Naive thymus-derived CD8-positive, alpha-beta T cell (primary cell): ENCODE measurements around the gene SRCIN1. TPM values are rescaled to one million over a fixed set of nuclear protein-coding genes. Genes with fewer than 3 reads are reported as not detected.
"Not testable (repeated sequence)": the region's sequence is repeated elsewhere in the genome, so short reads cannot be mapped to it uniquely, and the experiment has no call there.

Experiments used
- ATAC-seq, 2 donors: fragments of 150-1000 bp; cut with Tn5 transposase in 1 of 2; sonication (Bioruptor Pico), chemical (Tn5 transposase) in 1 of 2; 1 replicate in 1 of 2; 2 replicates in 1 of 2; pipeline ENCODE4 v1.10.0; 2021; ENCODE audit warnings: mild to moderate bottlenecking in 2 of 2, moderate library complexity in 2 of 2
- POLR2A ChIA-PET: fragments of 350-600 bp; sonication (Branson Sonifier 250); formaldehyde crosslinking; loops from one replicate; lab custom pipeline; 2021; ENCODE audit warnings: antibody characterized with exemption; lab: Charles Lee
- DNase-seq, 10 donors: peaks; one replicate each; pipeline versions ENCODE4 v3.0.0 to v3.0.0-alpha.2; 2020 to 2022
- H3K27ac Mint-ChIP-seq, 10 donors: one replicate each; pipeline ENCODE4 v1.8.0; 2020 to 2022; ENCODE audit warnings: mild to moderate bottlenecking in 10 of 10, mixed read lengths in 10 of 10, moderate library complexity in 4 of 10, inconsistent platforms in 1 of 10
- H3K27me3 Mint-ChIP-seq, 5 donors: one replicate each; pipeline ENCODE4 v1.8.0; 2021 to 2022; ENCODE audit warnings: mixed read lengths in 5 of 5
- H3K36me3 Mint-ChIP-seq, 3 donors: one replicate each; pipeline ENCODE4 v1.8.0; 2020 to 2022; ENCODE audit warnings: mixed read lengths in 3 of 3, mild to moderate bottlenecking in 2 of 3, inconsistent platforms in 1 of 3
- H3K4me1 Mint-ChIP-seq, 4 donors: one replicate each; pipeline ENCODE4 v1.8.0; 2021 to 2022; ENCODE audit warnings: mixed read lengths in 4 of 4
- H3K4me3 Mint-ChIP-seq, 10 donors: one replicate each; pipeline ENCODE4 v1.8.0; 2020 to 2022; ENCODE audit warnings: mild to moderate bottlenecking in 10 of 10, mixed read lengths in 10 of 10, moderate library complexity in 6 of 10, inconsistent platforms in 1 of 10
- H3K9me3 Mint-ChIP-seq, 9 donors: one replicate each; pipeline ENCODE4 v1.8.0; 2020 to 2022; ENCODE audit warnings: mixed read lengths in 9 of 9, mild to moderate bottlenecking in 3 of 9, inconsistent platforms in 1 of 9, moderate library complexity in 1 of 9
- polyA plus RNA-seq, 3 donors: library from polyadenylated mRNA; unstranded; fragments of 300-500 nt; fragmentation: Illumina TruSeq; gene quantifications; one replicate each; pipeline ENCODE4 v1.2.3, GENCODE V29; 2021
- total RNA-seq, 8 experiments: library from RNA in 2 of 8; stranded (reverse) in 2 of 8; gene quantifications; one replicate each; pipeline ENCODE4 v1.2.3 and lab custom pipeline; 2021 to 2026

The SRCIN1 gene
- total and polyA plus RNA-seq, 5 experiments from 2014 or later: 0.16 to 0.60 TPM; not detected in 3

DNA sequence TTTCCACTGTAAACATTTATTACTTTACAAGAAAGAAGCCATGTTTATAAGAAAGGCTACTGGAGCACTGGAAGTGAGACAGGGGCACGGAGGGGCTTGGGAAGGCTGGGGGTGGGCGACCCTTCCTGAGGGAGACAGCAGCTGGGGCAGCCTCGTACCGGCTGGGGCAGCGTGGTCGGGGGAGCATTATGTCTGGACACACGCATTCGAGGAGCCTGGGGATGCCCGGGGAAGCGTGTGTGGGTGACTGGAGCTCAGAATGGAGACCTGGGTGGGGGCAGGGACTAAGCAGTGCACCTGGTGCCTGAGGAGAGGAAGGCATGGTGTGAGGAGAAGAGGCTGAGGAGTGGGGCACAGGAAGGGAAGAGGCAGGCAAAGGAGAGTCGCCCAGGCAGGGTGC lies 64.5 kb downstream of the SRCIN1 start:
- Mint-ChIP-seq H3K27ac (no peak overlapping the region), H3K36me3 (no peaks in the 10 kb centered on the region), H3K9me3 (no peaks in the 10 kb centered on the region), H3K4me3 (no peak overlapping the region), H3K27me3 (peaks cover 0 to 19% (median 9%) of the 10 kb centered on the region in 5 donors), H3K4me1 (no peaks in the 10 kb centered on the region)
- DNase-seq: no peak
- POLR2A ChIA-PET: no interaction called here
- no peak for ATAC-seq

DNA sequence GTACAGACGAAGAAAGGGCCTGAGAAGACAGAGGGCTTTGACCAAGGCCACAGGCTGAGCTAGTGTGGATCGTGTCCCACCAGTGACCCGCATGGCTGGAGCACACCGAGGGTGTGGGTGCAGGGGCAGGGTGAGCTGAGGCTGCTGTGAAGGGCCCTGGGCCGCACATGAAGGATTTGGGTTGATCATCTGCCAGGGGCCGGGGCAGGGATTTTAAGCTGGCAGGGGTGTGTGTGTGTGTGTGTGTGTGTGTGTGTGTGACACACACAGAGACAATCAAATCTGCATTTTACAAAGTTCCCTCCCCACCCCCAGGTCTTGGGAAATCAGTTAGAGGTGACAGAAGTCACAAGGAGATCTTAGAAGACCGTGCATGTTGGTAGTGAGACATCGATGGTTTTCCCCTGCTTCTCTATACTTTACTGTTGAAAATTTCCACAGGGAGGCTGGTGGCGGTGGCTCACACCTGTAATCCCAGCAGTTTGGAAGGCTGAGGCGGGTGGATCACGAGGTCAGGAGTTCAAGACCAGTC lies 65.2 kb downstream of the SRCIN1 start:
- Mint-ChIP-seq H3K4me1 (no peaks in the 10 kb centered on the region), H3K27ac (peak overlapping the region in 1 of 10 donors; percentile 10), H3K27me3 (peaks cover 0 to 23% (median 15%) of the 10 kb centered on the region in 5 donors), H3K9me3 (no peaks in the 10 kb centered on the region), H3K36me3 (no peaks in the 10 kb centered on the region), H3K4me3 (no peak overlapping the region)
- no peak for DNase-seq
- POLR2A ChIA-PET: no interaction called here
- no peak for ATAC-seq

DNA sequence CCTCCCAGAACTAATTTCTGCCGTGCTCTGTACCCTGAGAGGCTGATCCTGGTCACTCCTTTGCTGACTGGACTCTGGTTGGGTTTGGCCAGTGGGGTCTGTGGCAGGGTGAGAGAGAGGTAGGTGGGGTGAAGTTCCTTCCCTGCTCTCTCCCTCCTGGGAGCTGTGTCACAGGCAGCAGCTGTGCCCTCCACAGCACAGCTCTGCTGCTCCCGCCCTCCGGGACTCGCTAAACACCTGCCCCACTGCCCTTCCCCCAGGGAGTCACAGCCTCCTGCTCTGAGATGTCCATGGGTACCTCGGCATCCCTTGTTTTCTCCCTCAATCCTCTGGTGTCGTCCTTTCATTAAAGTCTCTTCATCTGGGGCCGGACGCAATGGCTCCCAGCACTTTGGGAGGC lies 66.4 kb downstream of the SRCIN1 start:
- Mint-ChIP-seq H3K4me1 (no peaks in the 10 kb centered on the region), H3K36me3 (no peaks in the 10 kb centered on the region), H3K4me3 (no peak overlapping the region), H3K27ac (no peak overlapping the region), H3K27me3 (peaks cover 1 to 26% (median 17%) of the 10 kb centered on the region in 5 donors), H3K9me3 (no peaks in the 10 kb centered on the region)
- no peak for ATAC-seq
- POLR2A ChIA-PET: no interaction called here
- DNase-seq: no peak

DNA sequence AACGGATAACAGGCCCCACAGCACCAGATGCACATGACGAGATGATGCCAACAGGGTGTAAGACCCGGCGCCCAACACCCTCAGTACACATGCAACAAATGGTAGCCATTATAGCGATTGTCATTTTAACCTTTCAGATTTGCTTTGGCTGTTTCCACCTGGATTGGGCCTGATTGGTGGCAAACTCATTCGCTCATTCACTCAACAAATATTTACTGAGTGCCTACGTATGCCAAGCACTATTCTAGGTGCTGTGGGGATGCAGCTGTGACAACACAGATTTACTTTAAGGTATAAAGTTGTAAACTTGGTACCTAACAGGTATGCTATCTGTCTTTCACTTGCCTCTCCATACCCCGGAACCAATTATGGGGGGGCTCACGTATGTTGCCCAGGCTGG lies 66.8 kb downstream of the SRCIN1 start:
- H3K4me3 Mint-ChIP-seq: no peak overlapping the region
- no peaks in the 10 kb centered on the region for H3K9me3 Mint-ChIP-seq
- DNase-seq (no peak), ATAC-seq (no peak)
- no peaks in the 10 kb centered on the region for H3K4me1 Mint-ChIP-seq
- peaks cover 1 to 31% (median 17%) of the 10 kb centered on the region in 5 donors for H3K27me3 Mint-ChIP-seq
- no peak overlapping the region for H3K27ac Mint-ChIP-seq
- POLR2A ChIA-PET: no interaction called here
- H3K36me3 Mint-ChIP-seq: no peaks in the 10 kb centered on the region

DNA sequence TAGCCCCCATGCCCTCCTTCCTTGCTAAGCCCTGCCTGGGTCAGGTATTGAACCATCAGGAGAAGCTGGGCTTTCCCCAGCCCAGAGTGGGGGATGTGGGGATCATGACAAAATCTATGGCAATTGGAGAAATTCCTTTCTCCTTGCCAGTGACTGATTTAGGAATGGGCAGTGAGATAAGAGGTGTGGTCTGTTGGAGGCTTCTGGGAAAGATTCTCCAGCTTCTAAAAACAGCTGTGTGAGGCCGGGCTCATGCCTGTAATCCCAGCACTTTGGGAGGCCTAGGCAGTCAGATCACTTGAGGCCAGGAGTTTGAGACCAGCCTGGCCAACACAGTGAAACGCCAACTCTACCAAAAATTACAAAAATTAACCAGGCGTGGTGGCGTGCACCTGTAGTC lies 69.1 kb downstream of the SRCIN1 start:
- Mint-ChIP-seq H3K27ac (no peak overlapping the region), H3K27me3 (peaks cover 1 to 36% (median 11%) of the 10 kb centered on the region in 5 donors), H3K9me3 (no peaks in the 10 kb centered on the region), H3K36me3 (no peaks in the 10 kb centered on the region), H3K4me3 (no peak overlapping the region), H3K4me1 (no peaks in the 10 kb centered on the region)
- no peak for ATAC-seq
- no peak for DNase-seq
- POLR2A ChIA-PET: no interaction called here

DNA sequence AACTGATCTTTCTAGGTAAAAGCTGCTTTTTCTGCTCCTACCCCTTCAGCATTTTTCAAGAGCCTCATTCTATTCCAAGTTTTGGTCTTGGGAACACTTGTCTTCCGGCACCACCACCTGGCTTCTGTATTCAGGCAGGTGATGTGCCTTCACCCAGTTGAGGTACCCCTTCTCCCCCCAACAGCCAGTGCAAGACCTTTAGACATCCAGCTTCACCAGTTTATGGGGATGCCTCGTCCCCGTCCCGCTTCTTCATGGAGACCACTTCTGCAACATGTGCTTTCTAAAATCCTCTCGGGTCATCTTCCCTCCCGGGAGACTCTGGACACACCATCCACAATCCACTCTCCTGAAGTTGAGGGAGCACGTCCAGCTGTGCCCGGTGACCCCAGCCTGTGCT lies 69.9 kb downstream of the SRCIN1 start:
- no peak overlapping the region for H3K27ac Mint-ChIP-seq
- H3K36me3 Mint-ChIP-seq: no peaks in the 10 kb centered on the region
- POLR2A ChIA-PET: no interaction called here
- H3K27me3 Mint-ChIP-seq: peaks cover 1 to 39% (median 12%) of the 10 kb centered on the region in 5 donors
- no peak overlapping the region for H3K4me3 Mint-ChIP-seq
- ATAC-seq: no peak
- no peaks in the 10 kb centered on the region for H3K9me3 Mint-ChIP-seq
- DNase-seq: no peak
- H3K4me1 Mint-ChIP-seq: no peaks in the 10 kb centered on the region

DNA sequence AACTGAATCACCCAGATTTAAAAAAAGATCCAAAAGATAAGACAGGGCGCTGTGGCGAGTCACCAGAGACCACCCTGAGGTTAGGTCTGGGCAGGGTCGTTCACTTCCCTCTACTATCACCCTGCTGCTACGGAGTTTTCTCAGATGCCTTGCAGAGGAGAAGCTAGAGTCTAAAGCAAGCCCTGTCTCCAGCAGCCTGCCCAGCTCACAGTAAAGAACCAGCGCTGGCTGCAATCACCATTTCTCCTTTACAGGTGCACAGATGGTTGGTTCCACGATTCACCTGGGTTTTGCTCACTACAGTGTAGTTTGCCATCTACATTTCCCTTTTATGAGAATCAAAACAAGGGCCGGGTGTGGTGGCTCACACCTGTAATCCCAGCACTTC lies 71.3 kb downstream of the SRCIN1 start:
- H3K9me3 Mint-ChIP-seq: no peaks in the 10 kb centered on the region

DNA sequence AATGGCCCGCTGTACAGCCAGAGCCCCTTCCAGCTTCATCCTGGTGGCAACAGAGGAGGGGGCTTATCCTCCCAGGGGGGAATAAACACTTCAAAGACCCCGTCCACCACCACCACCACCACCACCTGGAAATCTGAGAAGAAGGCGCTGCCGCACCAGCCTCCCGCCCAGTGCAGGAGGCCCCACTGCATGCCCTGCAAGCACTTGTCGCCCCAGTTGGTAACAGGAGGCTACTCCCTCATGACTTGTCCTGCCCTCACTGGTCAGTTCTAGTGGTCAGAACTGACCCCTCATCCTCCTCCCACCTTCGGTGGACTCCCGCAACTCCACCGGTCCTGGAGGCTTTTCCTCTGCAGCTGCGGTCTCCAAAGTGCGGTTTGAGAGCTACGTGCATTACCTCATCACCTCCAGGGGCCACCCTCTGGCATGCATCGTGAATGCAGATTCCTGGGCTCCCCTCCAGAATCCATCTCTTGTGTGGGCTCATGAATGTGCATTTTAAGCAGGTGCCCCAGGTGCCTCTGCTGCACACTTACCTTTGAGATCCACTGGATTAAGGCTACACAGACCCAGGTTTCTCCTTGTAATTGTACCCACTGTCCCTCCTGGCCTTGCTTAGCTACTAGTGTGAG lies 71.8 kb downstream of the SRCIN1 start:
- POLR2A ChIA-PET: no interaction called here
- no peak overlapping the region for H3K4me3 Mint-ChIP-seq
- H3K36me3 Mint-ChIP-seq: no peaks in the 10 kb centered on the region
- no peaks in the 10 kb centered on the region for H3K4me1 Mint-ChIP-seq
- H3K27me3 Mint-ChIP-seq: peaks cover 4 to 54% (median 25%) of the 10 kb centered on the region in 5 donors
- H3K9me3 Mint-ChIP-seq: no peaks in the 10 kb centered on the region
- ATAC-seq (no peak), DNase-seq (no peak)
- no peak overlapping the region for H3K27ac Mint-ChIP-seq

More for the DNA sequence above, 71.3 kb downstream of the SRCIN1 start:
- H3K4me1 Mint-ChIP-seq: no peaks in the 10 kb centered on the region
- ATAC-seq (no peak), DNase-seq (no peak)
- H3K27me3 Mint-ChIP-seq: peaks cover 4 to 53% (median 25%) of the 10 kb centered on the region in 5 donors
- H3K4me3 Mint-ChIP-seq: no peak overlapping the region
- no peak overlapping the region for H3K27ac Mint-ChIP-seq
- H3K36me3 Mint-ChIP-seq: no peaks in the 10 kb centered on the region
- POLR2A ChIA-PET: no interaction called here

DNA sequence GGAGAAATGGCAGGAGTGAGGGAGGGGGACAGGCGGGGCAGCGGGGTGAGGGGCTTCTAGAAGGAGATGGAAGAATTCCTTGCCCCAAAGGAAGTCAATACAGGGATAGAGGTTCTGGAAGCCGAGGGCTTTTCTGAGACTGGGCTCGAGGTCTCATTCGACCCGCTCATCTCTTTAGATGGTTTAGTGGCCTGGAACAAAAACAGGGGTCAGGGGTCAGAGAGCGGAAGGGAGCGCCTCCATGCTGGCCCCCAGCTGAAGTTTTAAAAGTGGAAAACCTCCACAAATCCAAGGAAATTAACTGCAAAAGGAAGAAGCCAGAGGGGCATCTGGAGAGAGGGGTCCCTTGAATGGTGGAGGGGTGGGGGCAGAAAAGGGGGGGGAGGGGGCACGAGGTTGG lies 72.5 kb downstream of the SRCIN1 start:
- peaks cover 4 to 59% (median 29%) of the 10 kb centered on the region in 5 donors for H3K27me3 Mint-ChIP-seq
- no peak overlapping the region for H3K27ac Mint-ChIP-seq
- H3K4me3 Mint-ChIP-seq: no peak overlapping the region
- POLR2A ChIA-PET: no interaction called here
- DNase-seq (no peak), ATAC-seq (no peak)
- H3K4me1 Mint-ChIP-seq: no peaks in the 10 kb centered on the region
- no peaks in the 10 kb centered on the region for H3K36me3 Mint-ChIP-seq
- H3K9me3 Mint-ChIP-seq: no peaks in the 10 kb centered on the region

DNA sequence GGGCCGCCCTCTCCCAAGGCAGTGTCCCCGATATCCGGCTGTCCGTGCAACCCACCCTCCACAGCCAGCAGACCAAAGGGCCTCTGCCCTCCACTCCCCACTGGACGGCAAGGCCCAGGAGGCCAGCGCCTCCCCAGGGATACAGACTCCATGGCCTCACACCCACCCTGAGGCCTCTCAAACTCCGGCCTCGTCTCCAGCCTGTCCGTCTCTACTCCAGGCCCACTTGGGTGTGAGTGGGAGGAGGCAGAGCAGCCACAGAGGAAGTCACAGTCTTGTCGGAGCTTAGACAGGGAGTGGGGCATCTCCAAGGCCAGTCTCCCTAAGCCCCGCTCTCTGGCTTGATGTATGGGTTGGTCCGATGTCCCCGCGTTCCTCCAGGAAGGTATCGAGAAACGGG lies 73.3 kb downstream of the SRCIN1 start:
- DNase-seq: no peak
- POLR2A ChIA-PET: no interaction called here
- Mint-ChIP-seq H3K27ac (no peak overlapping the region), H3K9me3 (no peaks in the 10 kb centered on the region), H3K4me1 (no peaks in the 10 kb centered on the region), H3K36me3 (no peaks in the 10 kb centered on the region), H3K27me3 (peaks cover 5 to 66% (median 35%) of the 10 kb centered on the region in 5 donors), H3K4me3 (no peak overlapping the region)
- ATAC-seq: no peak

DNA sequence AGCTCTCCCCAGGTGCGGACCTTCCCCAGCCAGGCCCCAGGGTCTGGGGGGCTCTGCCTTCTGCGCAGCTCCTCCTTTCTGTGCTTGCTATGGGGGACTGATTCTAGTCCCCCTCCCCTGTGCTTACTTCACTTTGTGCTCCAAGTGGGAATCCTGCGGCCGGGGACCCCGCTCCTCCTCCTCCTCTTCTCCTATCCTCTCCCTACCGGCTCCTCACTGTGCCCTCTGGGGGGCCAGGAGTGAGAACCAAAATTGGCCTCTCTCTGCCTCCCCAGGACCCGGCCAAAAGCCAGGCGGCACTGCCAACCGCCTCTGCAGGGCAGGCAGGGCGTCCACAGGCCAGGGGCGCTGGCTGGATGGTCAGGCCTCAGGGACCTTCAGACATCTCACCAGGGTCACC lies 74.0 kb downstream of the SRCIN1 start:
- peaks cover 5 to 65% (median 35%) of the 10 kb centered on the region in 5 donors for H3K27me3 Mint-ChIP-seq
- POLR2A ChIA-PET, H3K27ac Mint-ChIP-seq: not testable (repeated sequence)

DNA sequence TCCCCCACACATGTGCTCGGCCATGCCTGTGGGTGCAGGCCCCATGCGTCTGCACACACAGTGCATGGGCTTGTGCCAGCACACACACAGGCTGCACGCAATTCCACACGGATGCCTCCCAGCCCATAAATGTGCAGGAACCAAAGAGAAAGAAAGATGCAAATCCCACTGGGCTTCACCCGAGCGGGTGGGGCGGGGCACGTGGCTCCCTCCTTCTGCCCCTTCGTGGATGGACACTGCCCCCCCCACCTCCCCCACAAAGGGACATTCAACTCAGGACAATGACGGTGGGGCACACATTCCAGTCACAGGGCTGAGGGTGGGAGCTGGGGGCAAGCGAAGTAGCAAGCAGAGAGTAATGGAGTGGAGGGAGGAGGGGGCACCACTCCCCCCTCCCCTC lies 74.9 kb downstream of the SRCIN1 start:
- ATAC-seq, H3K27ac Mint-ChIP-seq, H3K4me1 Mint-ChIP-seq, H3K9me3 Mint-ChIP-seq, H3K4me3 Mint-ChIP-seq, POLR2A ChIA-PET, H3K36me3 Mint-ChIP-seq, DNase-seq: not testable (repeated sequence)
- peaks cover 5 to 56% (median 32%) of the 10 kb centered on the region in 5 donors for H3K27me3 Mint-ChIP-seq

More for the DNA sequence above, 74.0 kb downstream of the SRCIN1 start:
- ATAC-seq, DNase-seq, H3K36me3 Mint-ChIP-seq, H3K4me3 Mint-ChIP-seq, H3K4me1 Mint-ChIP-seq, H3K9me3 Mint-ChIP-seq: not testable (repeated sequence)

DNA sequence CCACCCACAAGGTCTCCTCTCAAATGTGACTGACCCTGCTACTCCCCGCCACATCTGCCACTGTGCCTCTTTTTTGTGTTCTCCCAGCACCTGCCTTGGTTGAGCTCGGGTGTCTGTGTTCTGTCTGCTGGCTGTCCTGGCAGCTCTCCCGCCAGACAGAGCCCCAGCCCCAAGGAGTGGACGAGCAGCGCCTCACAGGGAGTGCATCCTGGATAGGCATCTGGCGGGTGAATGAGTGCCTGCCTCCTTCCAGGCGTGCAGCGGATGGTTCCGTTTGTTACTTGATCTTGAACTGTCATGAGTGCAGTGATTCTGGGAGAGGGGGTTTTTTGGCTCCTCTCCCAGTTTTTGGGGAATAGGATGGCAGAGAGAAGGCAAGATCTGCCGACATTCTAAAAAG lies 77.6 kb downstream of the SRCIN1 start:
- not testable (repeated sequence) for DNase-seq

DNA sequence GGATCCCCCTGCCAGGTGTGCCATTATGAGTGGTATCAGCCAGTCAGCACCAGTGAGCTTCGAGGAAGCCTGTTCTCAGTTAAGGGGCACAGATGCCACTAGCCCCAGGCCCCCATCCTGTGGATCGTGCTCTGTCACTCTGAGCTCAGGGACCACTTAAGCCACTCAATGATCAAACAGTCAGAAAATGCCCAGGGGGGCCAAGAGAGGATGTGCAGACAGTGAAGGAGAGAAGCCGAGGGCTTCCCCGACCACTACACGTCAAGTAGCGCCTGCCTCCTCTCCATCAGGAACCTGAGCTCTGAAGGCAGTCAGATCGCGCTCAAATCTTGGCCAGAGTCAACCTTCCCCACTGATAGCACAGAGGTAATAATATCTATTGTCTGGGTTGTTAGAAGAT lies 79.2 kb downstream of the SRCIN1 start:
- H3K4me1 Mint-ChIP-seq, ATAC-seq, H3K36me3 Mint-ChIP-seq, H3K27ac Mint-ChIP-seq, POLR2A ChIA-PET, H3K9me3 Mint-ChIP-seq, DNase-seq, H3K4me3 Mint-ChIP-seq: not testable (repeated sequence)
- peaks cover 3 to 32% (median 24%) of the 10 kb centered on the region in 5 donors for H3K27me3 Mint-ChIP-seq

More for the DNA sequence above, 77.6 kb downstream of the SRCIN1 start:
- H3K9me3 Mint-ChIP-seq, H3K36me3 Mint-ChIP-seq, POLR2A ChIA-PET, H3K4me1 Mint-ChIP-seq, H3K4me3 Mint-ChIP-seq, H3K27ac Mint-ChIP-seq, ATAC-seq: not testable (repeated sequence)
- peaks cover 3 to 42% (median 28%) of the 10 kb centered on the region in 5 donors for H3K27me3 Mint-ChIP-seq
